GM12891 (cell line): ENCODE measurements around the gene ZMIZ1.

Experiments used
- POLR2A ChIP-seq: IDR thresholded peaks from 2 replicates; pipeline ENCODE4 v1.6.1; 2011; ENCODE audit warnings: low read depth, low read length, control low read depth
- POU2F2 ChIP-seq: IDR thresholded peaks from 2 replicates; pipeline ENCODE4 v1.6.1; 2011; ENCODE audit warnings: low read depth, mild to moderate bottlenecking, control low read depth, low read length, moderate library complexity
- TAF1 ChIP-seq: IDR thresholded peaks from 2 replicates; pipeline ENCODE4 v1.6.1; 2011; ENCODE audit warnings: low read depth, low read length, control low read depth

DNA sequence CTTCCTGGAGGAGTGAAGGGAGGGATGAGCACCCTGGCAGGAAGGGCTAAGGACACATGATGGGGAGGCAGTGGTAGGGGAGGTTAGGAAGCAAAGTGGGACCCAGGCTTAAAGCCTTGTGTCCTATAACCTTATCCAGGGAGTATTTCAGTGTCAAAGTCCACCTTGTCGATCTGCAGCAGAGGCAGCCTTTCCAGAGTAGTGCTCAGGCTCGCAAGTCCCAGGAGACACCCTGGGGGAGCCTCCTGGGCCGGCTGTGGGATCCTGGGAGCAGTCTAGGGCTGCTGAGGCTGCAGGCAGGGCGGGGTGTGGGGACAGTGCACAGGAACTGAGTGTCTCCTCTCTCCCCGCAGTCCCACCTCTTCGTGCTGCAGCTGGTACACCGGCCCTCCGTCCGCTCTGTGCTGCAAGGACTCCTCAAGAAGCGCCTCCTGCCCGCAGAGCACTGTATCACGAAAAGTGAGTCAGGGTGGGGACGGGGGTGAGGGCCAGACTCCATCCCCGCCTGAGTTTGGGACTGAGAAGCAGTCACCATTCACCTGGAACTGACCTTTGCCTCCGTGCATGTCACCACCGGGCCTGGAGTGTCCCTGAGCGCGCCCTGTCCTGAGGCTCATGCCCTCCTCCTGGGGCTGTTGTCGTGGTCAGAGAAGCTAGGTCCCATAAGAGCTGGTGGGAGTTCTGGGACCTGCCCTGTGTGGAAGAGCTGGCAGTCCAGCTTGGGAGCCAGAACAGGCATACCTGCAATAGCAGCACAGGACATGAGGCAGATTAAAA, 233.2 kb downstream of the ZMIZ1 start:
- TF ChIP-seq POLR2A (no peak), POU2F2 (no peak), TAF1 (no peak)
